GM18520 (cell line): ENCODE results near the gene OR2T1.
"Not testable (repeated sequence)": the region's sequence is repeated elsewhere in the genome, so short reads cannot be mapped to it uniquely, and the experiment has no call there.

Source experiments
- ATAC-seq: cut with Tn5 transposase; IDR thresholded peaks from one replicate; pipeline ENCODE4 v1.9.1; 2021; ENCODE audit not compliant: unreplicated experiment

OR2T1 gene

GRCh38 chr1:248402748-248403147 lies at the start of gene OR2T1:
OR2T1 (plus strand) TSS chr1:248403048; CDS start chr1:248406148, 3,100 bp downstream.
- no peak for ATAC-seq

- no peak for ATAC-seq
Observed at GRCh38 chr1:248359415-248359814, 43.4 kb upstream of the OR2T1 start.

GRCh38 chr1:248361121-248361715 lies 41.6 kb upstream of the OR2T1 start, which contains the start of gene OR2T4:
OR2T4 (plus strand) TSS chr1:248361665; CDS start chr1:248361665, 0 bp downstream.
- no peak for ATAC-seq

- no peak for ATAC-seq
Observed at GRCh38 chr1:248366609-248367008, 36.2 kb upstream of the OR2T1 start.

- no peak for ATAC-seq
Observed at GRCh38 chr1:248372394-248372793, 30.5 kb upstream of the OR2T1 start.

- no peak for ATAC-seq
Observed at GRCh38 chr1:248373761-248374160, 29.1 kb upstream of the OR2T1 start.

- no peak for ATAC-seq
Observed at GRCh38 chr1:248375446-248375845, 27.4 kb upstream of the OR2T1 start, which contains the start of gene OR2T6. OR2T6 (plus strand) TSS chr1:248375746; CDS start chr1:248387609, 11,863 bp downstream.

- no peak for ATAC-seq
Observed at GRCh38 chr1:248376916-248377315, 25.9 kb upstream of the OR2T1 start.

GRCh38 chr1:248380854-248381253 lies 22.0 kb upstream of the OR2T1 start:
- no peak for ATAC-seq

GRCh38 chr1:248388426-248388825 lies 14.4 kb upstream of the OR2T1 start:
- ATAC-seq = no peak

GRCh38 chr1:248393050-248393449 lies 9.8 kb upstream of the OR2T1 start:
- no peak for ATAC-seq

GRCh38 chr1:248404024-248404423 lies 1.2 kb downstream of the OR2T1 start:
- ATAC-seq = no peak

GRCh38 chr1:248406721-248407692 lies 4.2 kb downstream of the OR2T1 start:
- no peak for ATAC-seq

- ATAC-seq = no peak
Observed at GRCh38 chr1:248416226-248416625, 13.4 kb downstream of the OR2T1 start.

GRCh38 chr1:248417854-248418253 lies 15.0 kb downstream of the OR2T1 start:
- no peak for ATAC-seq

GRCh38 chr1:248421384-248421783 lies 18.5 kb downstream of the OR2T1 start:
- no peak for ATAC-seq

GRCh38 chr1:248427526-248428191 lies 24.8 kb downstream of the OR2T1 start:
- peak; percentile 21 for ATAC-seq

GRCh38 chr1:248428192-248428533 lies 25.3 kb downstream of the OR2T1 start:
- peak; percentile 72 for ATAC-seq

- not testable (repeated sequence) for ATAC-seq
Observed at GRCh38 chr1:248431683-248432082, 28.8 kb downstream of the OR2T1 start.

GRCh38 chr1:248432201-248432600 lies 29.4 kb downstream of the OR2T1 start:
- ATAC-seq = peak; percentile 25

- not testable (repeated sequence) for ATAC-seq
Observed at GRCh38 chr1:248433811-248434415, 31.1 kb downstream of the OR2T1 start.
